Stomach (tissue), 9 donors: ENCODE data around the gene ATP5PD. TPM values are rescaled to one million over a fixed set of nuclear protein-coding genes. Genes with fewer than 3 reads are reported as not detected.

Experiments
- DNase-seq, 2 donors: peaks; one replicate each; pipeline versions ENCODE4 v3.0.0 to v3.0.0-alpha.2; 2013 to 2019
- H3K27ac ChIP-seq, 5 donors: fragments of 200-600 bp in 4 of 5; sonication (generic) in 4 of 5; one replicate each; pipeline ENCODE4 v1.5.1; 2013 to 2019; ENCODE audit warnings: mild to moderate bottlenecking in 1 of 5, moderate library complexity in 1 of 5
- H3K27me3 ChIP-seq, 3 donors: fragments of 200-600 bp; sonication (generic); one replicate each; pipeline ENCODE4 v1.5.1; 2017 to 2019; ENCODE audit warnings: mixed run types in 1 of 3
- H3K36me3 ChIP-seq, 4 donors: fragments of 200-600 bp; sonication (generic); 1 replicate in 3 of 4; 2 replicates in 1 of 4; pipeline ENCODE4 v1.5.1; 2016 to 2019
- H3K4me1 ChIP-seq, 4 donors: fragments of 200-600 bp; sonication (generic); one replicate each; pipeline ENCODE4 v1.5.1; 2016 to 2019
- H3K4me3 ChIP-seq, 4 donors: fragments of 200-600 bp; sonication (generic) in 3 of 4; one replicate each; pipeline ENCODE4 v1.5.1; 2016 to 2019; ENCODE audit warnings: mild to moderate bottlenecking in 1 of 4
- H3K9me3 ChIP-seq, 4 donors: fragments of 200-600 bp; sonication (generic); one replicate each; pipeline ENCODE4 v1.5.1; 2016 to 2019
- EP300 ChIP-seq: sonication (generic); formaldehyde crosslinking; IDR thresholded peaks from one replicate; pipeline ENCODE4 v1.6.1; 2017; ENCODE audit warnings: antibody characterized with exemption
- POLR2A ChIP-seq, 4 donors: fragments of 450-650 bp; IDR thresholded peaks; one replicate each; pipeline ENCODE4 v1.6.1; 2016; ENCODE audit warnings: antibody characterized with exemption in 4 of 4, control low read depth in 2 of 4, mild to moderate bottlenecking in 1 of 4, moderate library complexity in 1 of 4
- POLR2AphosphoS5 ChIP-seq, 3 donors: sonication (generic); formaldehyde crosslinking; IDR thresholded peaks; one replicate each; pipeline ENCODE4 v1.6.1; 2016; ENCODE audit warnings: antibody characterized with exemption in 3 of 3
- WGBS, 5 donors: extraction: QIAGEN DNeasy Blood & Tissue Kit in 3 of 5; methylation state at CpG; one replicate each; pipeline versions ENCODE4 v1.1.5 to v1.1.7; 2013 to 2018; 5-methylcytosine and 5-hydroxymethylcytosine counted together
- intact Hi-C: fragments of 100-400 bp; cut with DNase I; formaldehyde crosslinking; loops from one replicate; pipeline ENCODE4 v1.15.1; 2023; ENCODE audit warnings: low total_unique reads
- polyA plus RNA-seq, 3 donors: library from polyadenylated mRNA; stranded (reverse); fragments of 200-250 nt; gene quantifications; one replicate each; pipeline ENCODE4 v1.2.3, GENCODE V29; 2013
- total RNA-seq, 5 donors: library from RNA; depleted of rRNA; stranded (reverse); fragments of >200 nt; gene quantifications; one replicate each; pipeline versions ENCODE4 v1.1.0 to v1.2.3, GENCODE V29; 2014 to 2016
- TF ChIP-seq, protein P1 (sequence below), 7 experiments: fragments of 450-650 bp in 4 of 7; fragments of 200-600 bp in 3 of 7; sonication (generic) in 3 of 7; IDR thresholded peaks; one replicate each; pipeline ENCODE4 v1.5.1; 2016 to 2019; ENCODE audit warnings: antibody characterized with exemption in 7 of 7, control low read depth in 2 of 7, mild to moderate bottlenecking in 1 of 7
- donor health status: healthy with polysubstance abuse.
- donor health status: Bipolar disorder and iron deficiency.
- donor health status: healthy.

ATP5PD gene
- total and polyA plus RNA-seq, 8 donors: 77.0 to 681 (median 286) TPM

DNA sequence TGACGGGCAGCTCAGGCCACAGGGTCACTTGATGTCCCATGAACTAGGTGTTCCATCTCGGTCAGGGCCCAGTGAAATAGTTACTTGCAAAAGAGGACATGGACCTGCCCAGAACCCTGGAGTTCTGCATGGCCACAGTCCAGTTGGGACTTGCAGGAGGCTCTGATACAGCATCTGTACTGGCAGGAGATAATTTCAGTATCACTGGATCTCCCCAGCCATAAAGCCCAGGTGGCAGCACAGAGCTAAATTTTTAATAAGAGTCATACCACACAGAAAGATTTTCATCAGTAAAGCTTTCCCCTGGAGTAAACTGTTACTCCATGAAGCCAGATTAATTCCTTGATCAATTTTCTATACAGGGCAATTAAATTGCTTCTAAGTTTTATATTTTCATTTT, 23.0 kb upstream of the ATP5PD start:
- intact Hi-C loops: no loop called here
- Histone ChIP-seq H3K36me3 (peaks cover under 1 to 9% (median 8%) of the 10 kb centered on the region in 4 donors), H3K27ac (no peak overlapping the region), H3K9me3 (no peaks in the 10 kb centered on the region), H3K4me3 (no peak overlapping the region), H3K4me1 (no peaks in the 10 kb centered on the region), H3K27me3 (no peaks in the 10 kb centered on the region)
- DNase-seq: peak; percentile 43 to 48
- WGBS, 5 donors: 60 to 89% (median 86%) methylated on average over 2 of the region's 2 CpGs
- TF ChIP-seq EP300: no peak
- TF ChIP-seq POLR2A (IDR thresholded peaks at IDR 0.05): no peak
- TF ChIP-seq, protein P1, sequence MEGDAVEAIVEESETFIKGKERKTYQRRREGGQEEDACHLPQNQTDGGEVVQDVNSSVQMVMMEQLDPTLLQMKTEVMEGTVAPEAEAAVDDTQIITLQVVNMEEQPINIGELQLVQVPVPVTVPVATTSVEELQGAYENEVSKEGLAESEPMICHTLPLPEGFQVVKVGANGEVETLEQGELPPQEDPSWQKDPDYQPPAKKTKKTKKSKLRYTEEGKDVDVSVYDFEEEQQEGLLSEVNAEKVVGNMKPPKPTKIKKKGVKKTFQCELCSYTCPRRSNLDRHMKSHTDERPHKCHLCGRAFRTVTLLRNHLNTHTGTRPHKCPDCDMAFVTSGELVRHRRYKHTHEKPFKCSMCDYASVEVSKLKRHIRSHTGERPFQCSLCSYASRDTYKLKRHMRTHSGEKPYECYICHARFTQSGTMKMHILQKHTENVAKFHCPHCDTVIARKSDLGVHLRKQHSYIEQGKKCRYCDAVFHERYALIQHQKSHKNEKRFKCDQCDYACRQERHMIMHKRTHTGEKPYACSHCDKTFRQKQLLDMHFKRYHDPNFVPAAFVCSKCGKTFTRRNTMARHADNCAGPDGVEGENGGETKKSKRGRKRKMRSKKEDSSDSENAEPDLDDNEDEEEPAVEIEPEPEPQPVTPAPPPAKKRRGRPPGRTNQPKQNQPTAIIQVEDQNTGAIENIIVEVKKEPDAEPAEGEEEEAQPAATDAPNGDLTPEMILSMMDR (IDR thresholded peaks at IDR 0.05): peak in 2 of 7 experiments; percentile 36 to 55
- TF ChIP-seq POLR2AphosphoS5 (IDR thresholded peaks at IDR 0.05): no peak

DNA sequence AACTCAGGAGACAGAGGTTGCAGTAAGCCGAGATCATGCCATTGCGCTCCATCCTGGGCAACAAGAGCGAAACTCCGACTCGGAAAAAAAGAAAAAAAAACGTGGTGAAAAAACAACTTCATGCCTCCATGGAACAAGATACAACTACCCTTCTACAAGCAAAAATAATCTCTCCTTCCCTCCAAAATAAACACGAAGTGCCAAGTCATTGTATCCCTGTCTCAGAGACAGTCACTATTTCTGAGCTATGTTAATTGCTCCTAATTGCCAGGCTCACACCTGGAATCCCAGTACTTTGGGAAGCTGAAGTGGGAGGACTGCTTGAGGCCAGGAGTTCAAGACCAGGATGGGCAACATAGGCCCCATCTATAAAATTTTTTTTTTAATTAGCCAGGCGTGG, 22.0 kb upstream of the ATP5PD start:
- no peaks in the 10 kb centered on the region for H3K4me1 ChIP-seq
- intact Hi-C loops: no loop called here
- WGBS, 5 donors: 76 to 83% (median 81%) methylated on average over 8 of the region's 8 CpGs
- no peak for TF ChIP-seq POLR2A (IDR thresholded peaks at IDR 0.05)
- TF ChIP-seq POLR2AphosphoS5 (IDR thresholded peaks at IDR 0.05): no peak
- no peak for TF ChIP-seq EP300
- H3K27ac ChIP-seq: no peak overlapping the region
- no peaks in the 10 kb centered on the region for H3K27me3 ChIP-seq
- H3K36me3 ChIP-seq: peaks cover 11 to 19% (median 18%) of the 10 kb centered on the region in 4 donors
- no peaks in the 10 kb centered on the region for H3K9me3 ChIP-seq
- H3K4me3 ChIP-seq: no peak overlapping the region
- DNase-seq: no peak

DNA sequence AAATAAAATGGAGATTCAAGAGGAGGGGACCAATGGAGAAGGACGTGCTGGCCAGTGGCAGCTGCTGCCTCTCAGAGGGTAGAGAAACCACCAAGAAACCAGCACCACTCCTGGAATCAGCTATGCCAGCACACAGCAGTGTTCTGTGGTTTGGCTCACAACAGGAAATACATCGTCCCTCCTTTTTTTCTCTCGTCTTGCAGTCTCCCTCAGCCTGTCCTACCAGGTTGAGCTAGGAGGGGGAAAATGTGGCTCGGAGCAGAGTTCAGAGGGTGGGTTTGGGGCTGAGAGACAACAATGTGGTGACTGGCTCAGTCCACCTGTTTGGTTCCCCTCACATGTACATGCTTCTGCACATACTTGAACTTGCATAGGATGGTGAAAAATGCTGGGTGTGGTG, 21.1 kb upstream of the ATP5PD start:
- H3K36me3 ChIP-seq: peaks cover 20 to 28% (median 27%) of the 10 kb centered on the region in 4 donors
- DNase-seq: no peak
- TF ChIP-seq EP300: no peak
- no peak for TF ChIP-seq POLR2AphosphoS5 (IDR thresholded peaks at IDR 0.05)
- TF ChIP-seq POLR2A (IDR thresholded peaks at IDR 0.05): no peak
- TF ChIP-seq, protein P1 (IDR thresholded peaks at IDR 0.05): no peak
- H3K9me3 ChIP-seq: no peaks in the 10 kb centered on the region
- WGBS, 5 donors: 40 to 49% (median 41%) methylated on average over 4 of the region's 4 CpGs
- intact Hi-C loops: no loop called here
- no peak overlapping the region for H3K27ac ChIP-seq
- H3K4me3 ChIP-seq: no peak overlapping the region
- no peaks in the 10 kb centered on the region for H3K4me1 ChIP-seq
- H3K27me3 ChIP-seq: no peaks in the 10 kb centered on the region

DNA sequence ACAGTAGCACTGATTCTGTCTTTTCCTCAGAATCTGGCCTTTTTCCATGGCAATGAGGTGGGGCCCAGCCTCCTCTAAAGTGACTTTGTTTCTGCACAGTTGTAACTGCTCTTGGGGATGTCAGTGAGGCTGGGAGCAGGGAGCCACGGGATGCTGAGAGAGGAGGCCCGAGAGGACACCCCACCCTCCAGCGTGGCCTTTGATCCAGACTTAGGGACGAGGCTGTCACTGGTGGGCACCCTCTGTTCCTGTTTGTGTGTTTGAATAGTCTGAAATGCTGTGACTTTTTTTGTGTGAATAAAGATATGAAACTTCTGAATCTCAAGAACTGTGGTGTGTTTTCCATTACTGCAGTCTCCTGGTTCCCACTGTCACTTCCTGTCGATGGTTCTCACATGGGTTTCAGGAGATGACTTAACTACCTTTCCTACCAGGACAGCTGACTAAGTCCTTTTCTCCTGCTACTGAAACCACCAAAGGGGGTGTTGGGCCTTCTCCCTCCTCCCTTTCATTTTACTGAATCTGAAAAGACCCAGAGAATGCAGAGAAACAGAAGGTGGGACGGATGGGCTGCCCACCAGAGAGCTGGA, 18.9 kb upstream of the ATP5PD start:
- H3K4me1 ChIP-seq: no peaks in the 10 kb centered on the region
- WGBS, 5 donors: 70 to 79% (median 77%) methylated on average over 6 of the region's 6 CpGs
- no peak overlapping the region for H3K4me3 ChIP-seq
- intact Hi-C loops: no loop called here
- no peak for TF ChIP-seq POLR2AphosphoS5 (IDR thresholded peaks at IDR 0.05)
- TF ChIP-seq, protein P1 (IDR thresholded peaks at IDR 0.05): no peak
- no peak for TF ChIP-seq EP300
- TF ChIP-seq POLR2A (IDR thresholded peaks at IDR 0.05): no peak
- no peaks in the 10 kb centered on the region for H3K9me3 ChIP-seq
- DNase-seq: no peak
- no peak overlapping the region for H3K27ac ChIP-seq
- H3K36me3 ChIP-seq: peaks cover 33 to 50% (median 49%) of the 10 kb centered on the region in 4 donors
- H3K27me3 ChIP-seq: no peaks in the 10 kb centered on the region
